ENCODE data around the gene MYO7A. TPM values are rescaled to one million over a fixed set of nuclear protein-coding genes. Genes with fewer than 3 reads are reported as not detected.

The MYO7A gene
- total and polyA plus RNA-seq, 2 of the 8 experiments (the other 6 are each of a cell fraction or from before 2014, with no cell fraction given), result 1.5 to 1.9 TPM

DNA sequence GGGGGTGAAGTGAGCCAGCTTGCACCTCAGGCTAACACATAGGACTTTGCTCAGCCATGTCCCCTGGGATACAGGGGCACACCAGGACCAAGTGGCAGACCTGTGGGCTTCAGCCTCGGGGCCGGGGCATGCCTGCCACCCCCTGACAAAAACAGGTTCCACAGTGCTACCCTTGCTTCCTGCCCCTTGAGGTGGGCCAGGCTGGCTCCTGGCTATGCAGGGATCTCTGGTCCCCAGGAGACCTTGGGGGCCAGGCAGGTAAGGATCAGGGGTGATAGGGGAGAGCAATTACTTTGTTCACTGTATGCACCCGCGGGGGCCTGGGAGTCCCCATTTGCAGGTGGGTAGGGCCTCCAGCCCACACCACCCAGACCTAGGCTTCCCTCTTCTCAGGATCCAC lies 2.4 kb upstream of the MYO7A start:
- no peak overlapping the region for H3K27ac ChIP-seq (ENCODE audit: low read depth, low read length)
- no peak overlapping the region for H2BK20ac ChIP-seq (ENCODE audit: low read length)
- H3K4ac ChIP-seq (replicated peaks; ENCODE audit: insufficient read length, low read depth, low read length), result no peak overlapping the region
- 0 out of 2 replicates have a peak, but pooled peaks cover 6% of the 10 kb centered on the region for H3K23me2 ChIP-seq (ENCODE audit: low read depth, low read length)
- no peak overlapping the region for H2BK12ac ChIP-seq (ENCODE audit: low read depth, low read length)
- H3K4me2 ChIP-seq (ENCODE audit: insufficient read depth in 1 of 2, low read depth in 2 of 2, low read length in 2 of 2), result no peak overlapping the region
- no peak overlapping the region for H4K8ac ChIP-seq (ENCODE audit: extremely low read depth, insufficient read depth, low read length)
- H3K79me2 ChIP-seq (ENCODE audit: control insufficient read depth in 1 of 2, insufficient read depth in 2 of 2, low read length in 2 of 2), result no peaks in the 10 kb centered on the region
- FAIRE-seq (no peak), DNase-seq (ENCODE audit: low read depth in 1 of 2, low spot score in 2 of 2) (no peak)
- no peak for TF ChIP-seq TBP (IDR thresholded peaks at IDR 0.05; ENCODE audit: low read depth, low read length)
- TF ChIP-seq CREB1 (IDR thresholded peaks at IDR 0.05), result no peak
- no peak for TF ChIP-seq KDM4A (IDR thresholded peaks at IDR 0.05; ENCODE audit: low read depth, low read length, severe bottlenecking)
- no peak for TF ChIP-seq RAD21 (IDR thresholded peaks at IDR 0.05 in 1 of 2, conservative IDR thresholded peaks at IDR 0.05 in 1 of 2; ENCODE audit: low read depth in 2 of 2, low read length in 2 of 2)
- TF ChIP-seq JUN (IDR thresholded peaks at IDR 0.05; ENCODE audit: low read depth, low read length), result no peak
- no peak for TF ChIP-seq JUND (IDR thresholded peaks at IDR 0.05; ENCODE audit: low read length)
- TF ChIP-seq YY1 (IDR thresholded peaks at IDR 0.05; ENCODE audit: low read depth, low read length), result no peak
- no peak for TF ChIP-seq TAF1 (IDR thresholded peaks at IDR 0.05; ENCODE audit: low read depth, low read length)
- no peak for TF ChIP-seq TEAD4 (IDR thresholded peaks at IDR 0.05; ENCODE audit: low read depth, low read length)
- no peak for TF ChIP-seq RNF2 (IDR thresholded peaks at IDR 0.05; ENCODE audit: borderline replicate concordance, low read depth, low read length, missing control alignments, poor library complexity, severe bottlenecking)
- no peak overlapping the region for H3K9ac ChIP-seq (replicated peaks in 1 of 4; ENCODE audit: extremely low read depth in 1 of 4, low read depth in 3 of 4, low read length in 3 of 4)
- WGBS, 2 experiments (ENCODE audit: extremely low coverage in 1 of 2, insufficient coverage in 1 of 2, insufficient read length in 1 of 2, insufficient replicate concordance in 2 of 2, low coverage in 1 of 2, low lambda C conversion rate in 2 of 2, missing lambda C conversion rate in 1 of 2), result 38% methylated on average over 2 of the region's 4 CpGs; no CpG with 5 or more reads in 1 of the 2 experiments
- H2AK5ac ChIP-seq (ENCODE audit: low read depth, low read length), result no peak overlapping the region
- no peak overlapping the region for H4K91ac ChIP-seq (replicated peaks; ENCODE audit: insufficient read length, low read length)
- no peak overlapping the region for H3K23ac ChIP-seq (ENCODE audit: insufficient read length)
- H3K14ac ChIP-seq (ENCODE audit: insufficient read length), result no peak overlapping the region
- no peak overlapping the region for H3K4me3 ChIP-seq (ENCODE audit: extremely low read depth in 1 of 4, insufficient read depth in 2 of 4, low read depth in 3 of 4, low read length in 4 of 4)
- H4K20me1 ChIP-seq (replicated peaks in 1 of 2; ENCODE audit: control insufficient read depth in 1 of 2, insufficient read depth in 2 of 2, low read length in 2 of 2), result no peaks in the 10 kb centered on the region
- H3K56ac ChIP-seq (replicated peaks; ENCODE audit: insufficient read length, low read depth, low read length), result no peak overlapping the region
- POLR2A ChIA-PET (ENCODE audit: partially characterized antibody), result interaction anchor here (2.7 kb wide), 1 partner anchor 62 kb away, joined by 6 read pairs; no protein-coding TSS in a partner anchor
- H3K18ac ChIP-seq (ENCODE audit: extremely low read depth, low read length), result no peak overlapping the region
- H3K27me3 ChIP-seq (replicated peaks in 1 of 4; ENCODE audit: control insufficient read depth in 3 of 4, extremely low read depth in 1 of 4, insufficient read depth in 3 of 4, low read length in 3 of 4), result peaks cover 0 to 2% (median 0%) of the 10 kb centered on the region in 4 experiments; a peak in 1 of 7 replicates
- H2BK5ac ChIP-seq (ENCODE audit: low read depth, low read length), result no peak overlapping the region
- no peak overlapping the region for H2BK120ac ChIP-seq (replicated peaks; ENCODE audit: low read depth, low read length)
- H3K9me3 ChIP-seq (ENCODE audit: insufficient read depth in 2 of 2, low read depth in 1 of 2, low read length in 1 of 2), result no peaks in the 10 kb centered on the region
- no peaks in the 10 kb centered on the region for H3K79me1 ChIP-seq (ENCODE audit: low read depth, low read length)
- peaks cover 4 to 15% (median 9%) of the 10 kb centered on the region in 4 experiments for H3K4me1 ChIP-seq (replicated peaks in 1 of 4; ENCODE audit: control insufficient read depth in 3 of 4, insufficient read depth in 4 of 4, low read length in 3 of 4)
- no peak overlapping the region for H2AFZ ChIP-seq (ENCODE audit: low read length)
- H2BK15ac ChIP-seq (ENCODE audit: low read length), result no peak overlapping the region
- no peak overlapping the region for H4K5ac ChIP-seq (ENCODE audit: insufficient read length, low read depth, low read length)
- H3K36me3 ChIP-seq (ENCODE audit: control insufficient read depth in 2 of 4, insufficient read depth in 4 of 4, low read length in 3 of 4), result no peaks in the 10 kb centered on the region
- CTCF ChIA-PET (ENCODE audit: partially characterized antibody), result interaction anchor here (2.5 to 13.9 kb wide), 8 partner anchors 10 to 432 kb away, joined by 11 to 248 read pairs (median 76); no protein-coding TSS in a partner anchor
